Esophagus squamous epithelium (tissue), 5 donors: ENCODE results near the gene TEX264. TPM values are rescaled to one million over a fixed set of nuclear protein-coding genes. Genes with fewer than 3 reads are reported as not detected.

Experiments used
- DNase-seq: peaks from one replicate; lab custom pipeline; 2025; lab: John Stamatoyannopoulos, UW
- H3K27ac ChIP-seq, 4 donors: fragments of 200-600 bp; sonication (generic); one replicate each; pipeline ENCODE4 v1.5.1; 2016 to 2019; ENCODE audit warnings: mild to moderate bottlenecking in 1 of 4
- H3K27me3 ChIP-seq, 4 donors: fragments of 200-600 bp; sonication (generic); 1 replicate in 3 of 4; 2 replicates in 1 of 4; pipeline versions ENCODE4 v1.5.1 to v1.6.0; 2017 to 2021; ENCODE audit warnings: antibody characterized with exemption in 1 of 4
- H3K36me3 ChIP-seq, 3 donors: fragments of 200-600 bp; sonication (generic); one replicate each; pipeline ENCODE4 v1.5.1; 2016 to 2019
- H3K4me1 ChIP-seq, 3 donors: fragments of 200-600 bp; sonication (generic); one replicate each; pipeline ENCODE4 v1.5.1; 2017 to 2019
- H3K4me3 ChIP-seq, 4 donors: fragments of 200-600 bp; sonication (generic); 1 replicate in 3 of 4; 2 replicates in 1 of 4; pipeline ENCODE4 v1.5.1; 2016 to 2019; ENCODE audit warnings: mild to moderate bottlenecking in 2 of 4, moderate library complexity in 1 of 4
- H3K9me3 ChIP-seq, 3 donors: fragments of 200-600 bp; sonication (generic); one replicate each; pipeline ENCODE4 v1.5.1; 2016 to 2019
- POLR2A ChIP-seq, 4 donors: fragments of 450-650 bp; IDR thresholded peaks; one replicate each; pipeline ENCODE4 v1.6.1; 2017; ENCODE audit warnings: antibody characterized with exemption in 4 of 4, mild to moderate bottlenecking in 4 of 4, moderate library complexity in 3 of 4
- WGBS, 2 donors: methylation state at CpG; one replicate each; pipeline ENCODE4 v1.1.5; 2018; 5-methylcytosine and 5-hydroxymethylcytosine counted together
- intact Hi-C: fragments of 100-400 bp; cut with DNase I; formaldehyde crosslinking; loops from one replicate; pipeline ENCODE4 v1.15.0; 2022
- small RNA-seq, 4 donors: library from RNA; depleted of rRNA; stranded (forward); fragments of <200 nt; gene quantifications; one replicate each; pipeline ENCODE3, GENCODE V24; 2016
- total RNA-seq, 4 donors: library from RNA; depleted of rRNA; stranded (reverse); fragments of >200 nt; gene quantifications; one replicate each; pipeline ENCODE4 v1.1.0, GENCODE V29; 2016
- TF ChIP-seq, protein P1 (sequence below), 6 experiments: fragments of 450-650 bp in 4 of 6; fragments of 200-600 bp in 2 of 6; sonication (generic) in 2 of 6; IDR thresholded peaks; one replicate each; pipeline ENCODE4 v1.5.1; 2016 to 2019; ENCODE audit warnings: antibody characterized with exemption in 6 of 6, mild to moderate bottlenecking in 4 of 6, moderate library complexity in 4 of 6
- donor health status: DM: yes; HTN: yes; CAD: no.

The TEX264 gene
- total RNA-seq, 4 donors from 2014 or later, result 39.9 to 65.0 (median 57.3) TPM

- Histone ChIP-seq H3K27ac (no peak overlapping the region), H3K9me3 (no peaks in the 10 kb centered on the region), H3K4me1 (no peaks in the 10 kb centered on the region), H3K36me3 (no peaks in the 10 kb centered on the region), H3K27me3 (no peaks in the 10 kb centered on the region), H3K4me3 (no peak overlapping the region)
- intact Hi-C loops, result no loop called here
- DNase-seq, result no peak
- no peak for TF ChIP-seq POLR2A (IDR thresholded peaks at IDR 0.05)
- TF ChIP-seq, protein P1, sequence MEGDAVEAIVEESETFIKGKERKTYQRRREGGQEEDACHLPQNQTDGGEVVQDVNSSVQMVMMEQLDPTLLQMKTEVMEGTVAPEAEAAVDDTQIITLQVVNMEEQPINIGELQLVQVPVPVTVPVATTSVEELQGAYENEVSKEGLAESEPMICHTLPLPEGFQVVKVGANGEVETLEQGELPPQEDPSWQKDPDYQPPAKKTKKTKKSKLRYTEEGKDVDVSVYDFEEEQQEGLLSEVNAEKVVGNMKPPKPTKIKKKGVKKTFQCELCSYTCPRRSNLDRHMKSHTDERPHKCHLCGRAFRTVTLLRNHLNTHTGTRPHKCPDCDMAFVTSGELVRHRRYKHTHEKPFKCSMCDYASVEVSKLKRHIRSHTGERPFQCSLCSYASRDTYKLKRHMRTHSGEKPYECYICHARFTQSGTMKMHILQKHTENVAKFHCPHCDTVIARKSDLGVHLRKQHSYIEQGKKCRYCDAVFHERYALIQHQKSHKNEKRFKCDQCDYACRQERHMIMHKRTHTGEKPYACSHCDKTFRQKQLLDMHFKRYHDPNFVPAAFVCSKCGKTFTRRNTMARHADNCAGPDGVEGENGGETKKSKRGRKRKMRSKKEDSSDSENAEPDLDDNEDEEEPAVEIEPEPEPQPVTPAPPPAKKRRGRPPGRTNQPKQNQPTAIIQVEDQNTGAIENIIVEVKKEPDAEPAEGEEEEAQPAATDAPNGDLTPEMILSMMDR (IDR thresholded peaks at IDR 0.05), result no peak
These were observed 76.8 kb downstream of the TEX264 start for GRCh38 chr3:51747840-51748239.

- intact Hi-C loops, result no loop called here
- Histone ChIP-seq H3K9me3 (no peaks in the 10 kb centered on the region), H3K4me1 (no peaks in the 10 kb centered on the region), H3K27ac (no peak overlapping the region), H3K4me3 (no peak overlapping the region), H3K27me3 (no peaks in the 10 kb centered on the region), H3K36me3 (no peaks in the 10 kb centered on the region)
- no peak for TF ChIP-seq POLR2A (IDR thresholded peaks at IDR 0.05)
- TF ChIP-seq, protein P1 (IDR thresholded peaks at IDR 0.05), result no peak
- no peak for DNase-seq
- 41 to 57% methylated on average over 1 of the region's 1 CpG for WGBS, 2 donors
These were observed 77.3 kb downstream of the TEX264 start for GRCh38 chr3:51748327-51748726.

DNA sequence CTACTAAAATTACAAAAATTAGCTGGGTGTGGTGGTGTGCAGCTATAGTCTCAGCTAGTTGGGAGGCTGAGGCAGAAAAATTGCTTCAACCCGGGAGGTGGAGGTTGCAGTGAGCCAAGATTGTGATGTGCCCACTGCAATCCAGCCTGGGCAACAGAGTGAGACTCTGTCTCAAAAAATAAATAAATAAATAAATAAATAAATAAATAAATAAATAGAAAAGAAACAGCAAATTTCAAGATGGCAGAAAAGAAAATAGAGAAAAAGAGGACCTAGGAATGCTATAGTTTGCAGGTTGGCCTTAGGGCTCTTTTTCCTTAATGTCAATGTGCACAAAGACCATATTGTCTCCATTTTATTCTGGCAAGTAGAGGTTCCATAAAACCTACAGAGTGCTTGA is 79.8 kb downstream of the TEX264 start:
- Histone ChIP-seq H3K4me3 (no peak overlapping the region), H3K4me1 (no peaks in the 10 kb centered on the region), H3K27ac (no peak overlapping the region), H3K36me3 (no peaks in the 10 kb centered on the region), H3K27me3 (no peaks in the 10 kb centered on the region), H3K9me3 (no peaks in the 10 kb centered on the region)
- intact Hi-C loops, result no loop called here
- WGBS, 2 donors, result 100% methylated on average over 1 of the region's 1 CpG
- DNase-seq, result no peak
- TF ChIP-seq, protein P1 (IDR thresholded peaks at IDR 0.05), result no peak
- TF ChIP-seq POLR2A (IDR thresholded peaks at IDR 0.05), result no peak

DNA sequence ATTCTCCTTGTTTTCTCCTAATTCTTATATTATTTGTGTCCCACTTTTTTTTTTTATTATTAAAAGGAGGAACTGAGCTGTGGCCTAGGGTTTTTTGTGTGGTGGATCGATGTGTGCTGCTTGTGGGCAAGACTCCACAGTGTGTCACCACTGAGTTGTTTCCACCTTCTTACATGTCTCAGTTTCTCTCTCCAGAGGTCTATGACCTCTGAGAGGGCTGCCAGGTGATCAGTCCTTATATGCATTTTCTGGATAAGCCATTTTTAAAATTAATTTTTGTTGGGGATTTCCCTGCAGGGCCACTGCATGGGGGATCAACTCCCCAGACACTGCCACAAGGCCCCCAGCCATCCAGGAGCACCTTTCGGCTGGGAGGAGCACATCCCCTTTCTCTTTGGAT is 80.2 kb downstream of the TEX264 start:
- no peak for DNase-seq
- 77 to 85% methylated on average over 2 of the region's 2 CpGs for WGBS, 2 donors
- H3K9me3 ChIP-seq, result no peaks in the 10 kb centered on the region
- no peak for TF ChIP-seq POLR2A (IDR thresholded peaks at IDR 0.05)
- TF ChIP-seq, protein P1 (IDR thresholded peaks at IDR 0.05), result no peak
- no peaks in the 10 kb centered on the region for H3K27me3 ChIP-seq
- intact Hi-C loops, result no loop called here
- no peaks in the 10 kb centered on the region for H3K4me1 ChIP-seq
- H3K27ac ChIP-seq, result no peak overlapping the region
- H3K4me3 ChIP-seq, result no peak overlapping the region
- no peaks in the 10 kb centered on the region for H3K36me3 ChIP-seq

Small RNAs within 50 kb of the gene (small RNA-seq; reads per million reads assigned to genes)
- gene RNA5SP132, result 2,074 to 14,459 (median 5,062) reads per million in 4 donors

Other genes starting within 250 kb of the TEX264 start
- 10 to 100 TPM; 14.4 to 20.6 (median 16.2) TPM for gene DCAF1, start 171.2 kb upstream of the TEX264 start, total RNA-seq
- 10 to 100 TPM in 3 of 4 donors, 1 to 10 TPM in 1; 8.1 to 18.7 (median 13.4) TPM for gene RAD54L2, start 132.5 kb upstream of the TEX264 start, total RNA-seq
- under 1 TPM in 3 of 4 donors, not detected in 1; 0.04 to 0.57 (median 0.53) TPM for gene GRM2, start 35.8 kb downstream of the TEX264 start, total RNA-seq
- gene IQCF6, start 108.0 kb downstream of the TEX264 start, total RNA-seq, result not detected
- gene IQCF2, start 190.4 kb downstream of the TEX264 start, total RNA-seq, result not detected
- gene IQCF5, start 204.3 kb downstream of the TEX264 start, total RNA-seq, result not detected
- gene IQCF1, start 232.1 kb downstream of the TEX264 start, total RNA-seq, result not detected